T-cell (primary cell): Measurements from ENCODE around the gene DSG4. TPM values are rescaled to one million over a fixed set of nuclear protein-coding genes. Genes with fewer than 3 reads are reported as not detected.

Experiments
- ATAC-seq, 4 experiments: fragments of 200-7000 bp in 3 of 4; fragments of 150-1000 bp in 1 of 4; cut with Tn5 transposase; replicated peaks in 1 of 4; 1 replicate in 3 of 4; 2 replicates in 1 of 4; pipeline ENCODE4 v1.10.0; 2021; ENCODE audit warnings: moderate library complexity in 3 of 4, mild to moderate bottlenecking in 2 of 4, moderate number of reproducible peaks in 1 of 4
- CTCF ChIA-PET, 2 donors: fragments of 300-600 bp; sonication (Branson Sonifier 250); formaldehyde crosslinking; loops; one replicate each; lab custom pipeline; 2022; ENCODE audit warnings: antibody characterized with exemption in 2 of 2; lab: Charles Lee
- POLR2A ChIA-PET, 2 donors: fragments of 300-600 bp; sonication (Branson Sonifier 250); formaldehyde crosslinking; loops; one replicate each; lab custom pipeline; 2022; ENCODE audit warnings: antibody characterized with exemption in 2 of 2; lab: Charles Lee
- DNase-seq, 35 experiments: peaks; one replicate each; pipeline versions ENCODE4 v3.0.0 to v3.0.0-alpha.2; 2013 to 2023
- H3K27ac ChIP-seq: one replicate; pipeline ENCODE4 v1.5.1; 2013; ENCODE audit warnings: low read length
- H3K27me3 ChIP-seq, 2 experiments: replicated peaks in 1 of 2; 1 replicate in 1 of 2; 2 replicates in 1 of 2; pipeline versions ENCODE4 v1.6.1 to v1.7.0; 2013; ENCODE audit warnings: low read length in 1 of 2, mixed read lengths in 1 of 2; ENCODE audit not compliant: control insufficient read depth in 2 of 2, insufficient read depth in 2 of 2; ENCODE audit errors: extremely low read depth in 1 of 2
- H3K36me3 ChIP-seq, 2 donors: 1 replicate in 1 of 2; 2 replicates in 1 of 2; pipeline versions ENCODE4 v1.6.1 to v1.7.0; 2013; ENCODE audit warnings: low read length in 1 of 2; ENCODE audit not compliant: control insufficient read depth in 2 of 2, insufficient read depth in 1 of 2; ENCODE audit errors: extremely low read depth in 1 of 2
- H3K4me1 ChIP-seq, 2 experiments: 1 replicate in 1 of 2; 2 replicates in 1 of 2; pipeline versions ENCODE4 v1.6.1 to v1.7.0; 2013; ENCODE audit warnings: low read length in 2 of 2, mixed read lengths in 1 of 2; ENCODE audit not compliant: insufficient read depth in 2 of 2, control insufficient read depth in 1 of 2; ENCODE audit errors: extremely low read depth in 1 of 2
- H3K4me3 ChIP-seq, 2 donors: 1 replicate in 1 of 2; 2 replicates in 1 of 2; pipeline versions ENCODE4 v1.5.1 to v1.7.0; 2013; ENCODE audit warnings: mild to moderate bottlenecking in 2 of 2, low read length in 1 of 2, moderate library complexity in 1 of 2; ENCODE audit not compliant: control insufficient read depth in 1 of 2; ENCODE audit errors: extremely low read depth in 1 of 2
- H3K9me3 ChIP-seq: 2 replicates; pipeline ENCODE4 v1.7.0; 2013
- H3K27ac Mint-ChIP-seq, 2 donors: one replicate each; pipeline ENCODE4 v1.8.0; 2020 to 2021; ENCODE audit warnings: mild to moderate bottlenecking in 2 of 2, mixed read lengths in 2 of 2
- H3K27me3 Mint-ChIP-seq, 2 donors: one replicate each; pipeline ENCODE4 v1.8.0; 2021 to 2022; ENCODE audit warnings: mixed read lengths in 2 of 2
- H3K36me3 Mint-ChIP-seq: one replicate; pipeline ENCODE4 v1.8.0; 2021; ENCODE audit warnings: mixed read lengths
- H3K4me1 Mint-ChIP-seq, 3 donors: one replicate each; pipeline ENCODE4 v1.8.0; 2020 to 2022; ENCODE audit warnings: mixed read lengths in 3 of 3, mild to moderate bottlenecking in 1 of 3
- H3K4me3 Mint-ChIP-seq, 3 donors: one replicate each; pipeline ENCODE4 v1.8.0; 2020 to 2022; ENCODE audit warnings: mild to moderate bottlenecking in 3 of 3, mixed read lengths in 3 of 3, moderate library complexity in 3 of 3
- H3K9me3 Mint-ChIP-seq, 3 donors: one replicate each; pipeline ENCODE4 v1.8.0; 2020 to 2022; ENCODE audit warnings: mixed read lengths in 3 of 3
- WGBS: methylation state at CpG from one replicate; pipeline ENCODE4 v1.1.5; 2013; ENCODE audit warnings: missing lambda C conversion rate; ENCODE audit not compliant: insufficient coverage; 5-methylcytosine and 5-hydroxymethylcytosine counted together
- total RNA-seq, 35 experiments: library from RNA in 6 of 35; stranded (reverse) in 6 of 35; fragments of 120-200 nt in 1 of 35; gene quantifications; one replicate each; pipeline versions ENCODE4 v1.2.1 to v1.2.4 and lab custom pipeline; 2013 to 2026

The DSG4 gene
- total RNA-seq, 5 donors from 2014 or later (not counting 1 experiment from before 2014, with no cell fraction given) = not detected

DNA sequence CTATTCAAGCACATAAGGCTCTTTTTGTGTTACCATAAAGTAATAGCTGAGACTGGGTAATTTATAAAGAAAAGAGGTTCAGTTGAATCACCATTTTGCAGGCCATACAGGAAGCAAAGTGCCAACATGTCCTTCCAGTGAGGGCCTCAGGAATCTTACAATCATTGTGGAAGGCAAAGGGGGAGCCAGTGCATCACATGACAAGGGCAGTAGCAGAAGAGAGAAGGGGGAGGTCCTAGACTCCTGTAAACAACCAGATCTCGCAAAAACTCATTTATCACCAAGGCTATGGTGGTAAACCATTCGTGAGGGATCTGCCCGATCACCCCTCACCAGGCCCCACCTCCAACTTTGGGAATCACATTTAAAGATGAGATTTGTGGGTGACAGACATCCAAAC lies 16.7 kb downstream of the DSG4 start:
- H3K27me3 ChIP-seq = no peaks in the 10 kb centered on the region
- H3K9me3 ChIP-seq = no peaks in the 10 kb centered on the region
- H3K27ac Mint-ChIP-seq = no peak overlapping the region
- H3K9me3 Mint-ChIP-seq = peaks cover 0 to 3% (median 3%) of the 10 kb centered on the region in 3 donors
- peaks cover 0 to 3% of the 10 kb centered on the region in 2 donors for H3K27me3 Mint-ChIP-seq
- no peaks in the 10 kb centered on the region for H3K36me3 ChIP-seq
- CTCF ChIA-PET = no interaction called here
- no peaks in the 10 kb centered on the region for H3K4me1 Mint-ChIP-seq
- no peaks in the 10 kb centered on the region for H3K4me1 ChIP-seq
- WGBS = no CpG with 5 or more reads among the region's 3 CpGs
- no peak overlapping the region for H3K4me3 ChIP-seq
- POLR2A ChIA-PET = no interaction called here
- H3K27ac ChIP-seq = no peak overlapping the region
- H3K4me3 Mint-ChIP-seq = no peak overlapping the region
- ATAC-seq (no peak), DNase-seq (no peak)
- H3K36me3 Mint-ChIP-seq = no peaks in the 10 kb centered on the region

GRCh38 chr18:31396796-31397612 lies 20.4 kb downstream of the DSG4 start:
- H3K36me3 Mint-ChIP-seq = no peaks in the 10 kb centered on the region
- DNase-seq (no peak), ATAC-seq (no peak)
- no peaks in the 10 kb centered on the region for H3K4me1 Mint-ChIP-seq
- H3K36me3 ChIP-seq = no peaks in the 10 kb centered on the region
- H3K4me3 Mint-ChIP-seq = no peak overlapping the region
- CTCF ChIA-PET = no interaction called here
- WGBS = 85% methylated on average over 4 of the region's 6 CpGs
- H3K9me3 ChIP-seq = no peaks in the 10 kb centered on the region
- H3K9me3 Mint-ChIP-seq = no peaks in the 10 kb centered on the region
- no peak overlapping the region for H3K27ac ChIP-seq
- no peaks in the 10 kb centered on the region for H3K27me3 ChIP-seq
- no peaks in the 10 kb centered on the region for H3K4me1 ChIP-seq
- no peak overlapping the region for H3K27ac Mint-ChIP-seq
- H3K4me3 ChIP-seq = no peak overlapping the region
- POLR2A ChIA-PET = no interaction called here
- no peaks in the 10 kb centered on the region for H3K27me3 Mint-ChIP-seq

- no peaks in the 10 kb centered on the region for H3K27me3 ChIP-seq
- no peaks in the 10 kb centered on the region for H3K4me1 ChIP-seq
- Mint-ChIP-seq H3K27me3 (no peaks in the 10 kb centered on the region), H3K36me3 (no peaks in the 10 kb centered on the region), H3K4me1 (no peaks in the 10 kb centered on the region), H3K9me3 (no peaks in the 10 kb centered on the region), H3K27ac (no peak overlapping the region), H3K4me3 (no peak overlapping the region)
- ATAC-seq (no peak), DNase-seq (no peak)
- H3K27ac ChIP-seq = no peak overlapping the region
- H3K36me3 ChIP-seq = no peaks in the 10 kb centered on the region
- POLR2A ChIA-PET = no interaction called here
- WGBS = no CpG with 5 or more reads among the region's 2 CpGs
- no peak overlapping the region for H3K4me3 ChIP-seq
- H3K9me3 ChIP-seq = no peaks in the 10 kb centered on the region
- CTCF ChIA-PET = no interaction called here
Observed at GRCh38 chr18:31398191-31398590, 21.6 kb downstream of the DSG4 start.

GRCh38 chr18:31399306-31400032 lies 22.9 kb downstream of the DSG4 start:
- no peak overlapping the region for H3K27ac ChIP-seq
- WGBS = no CpG with 5 or more reads among the region's 6 CpGs

GRCh38 chr18:31401156-31402025 lies 24.8 kb downstream of the DSG4 start:
- Mint-ChIP-seq H3K4me3 (no peak overlapping the region), H3K27me3 (no peaks in the 10 kb centered on the region), H3K27ac (no peak overlapping the region), H3K4me1 (no peaks in the 10 kb centered on the region), H3K36me3 (no peaks in the 10 kb centered on the region), H3K9me3 (no peaks in the 10 kb centered on the region)
- ChIA-PET POLR2A (no interaction called here), CTCF (no interaction called here)
- no peaks in the 10 kb centered on the region for H3K9me3 ChIP-seq
- no peak overlapping the region for H3K4me3 ChIP-seq
- H3K36me3 ChIP-seq = no peaks in the 10 kb centered on the region
- no peak overlapping the region for H3K27ac ChIP-seq
- no peaks in the 10 kb centered on the region for H3K4me1 ChIP-seq
- WGBS = no CpG with 5 or more reads among the region's 6 CpGs
- ATAC-seq (no peak), DNase-seq (no peak)
- H3K27me3 ChIP-seq = no peaks in the 10 kb centered on the region

More at GRCh38 chr18:31399306-31400032, 22.9 kb downstream of the DSG4 start:
- H3K4me3 ChIP-seq = no peak overlapping the region
- Mint-ChIP-seq H3K4me3 (no peak overlapping the region), H3K36me3 (no peaks in the 10 kb centered on the region), H3K27me3 (no peaks in the 10 kb centered on the region), H3K27ac (no peak overlapping the region), H3K4me1 (no peaks in the 10 kb centered on the region), H3K9me3 (no peaks in the 10 kb centered on the region)
- H3K36me3 ChIP-seq = no peaks in the 10 kb centered on the region
- CTCF ChIA-PET = no interaction called here
- H3K4me1 ChIP-seq = no peaks in the 10 kb centered on the region
- POLR2A ChIA-PET = no interaction called here
- no peaks in the 10 kb centered on the region for H3K9me3 ChIP-seq
- ATAC-seq = no peak
- no peaks in the 10 kb centered on the region for H3K27me3 ChIP-seq
- DNase-seq = no peak

GRCh38 chr18:31402026-31402373 lies 25.4 kb downstream of the DSG4 start:
- Mint-ChIP-seq H3K4me1 (no peaks in the 10 kb centered on the region), H3K27me3 (no peaks in the 10 kb centered on the region), H3K36me3 (no peaks in the 10 kb centered on the region), H3K27ac (no peak overlapping the region), H3K9me3 (no peaks in the 10 kb centered on the region), H3K4me3 (no peak overlapping the region)
- Histone ChIP-seq H3K9me3 (no peaks in the 10 kb centered on the region), H3K27me3 (no peaks in the 10 kb centered on the region), H3K27ac (no peak overlapping the region), H3K36me3 (no peaks in the 10 kb centered on the region), H3K4me1 (no peaks in the 10 kb centered on the region), H3K4me3 (no peak overlapping the region)
- CTCF ChIA-PET = no interaction called here
- POLR2A ChIA-PET = no interaction called here
- no peak for ATAC-seq
- DNase-seq = no peak
